ENCODE results near the gene PPP1R1B.

PPP1R1B gene

DNA sequence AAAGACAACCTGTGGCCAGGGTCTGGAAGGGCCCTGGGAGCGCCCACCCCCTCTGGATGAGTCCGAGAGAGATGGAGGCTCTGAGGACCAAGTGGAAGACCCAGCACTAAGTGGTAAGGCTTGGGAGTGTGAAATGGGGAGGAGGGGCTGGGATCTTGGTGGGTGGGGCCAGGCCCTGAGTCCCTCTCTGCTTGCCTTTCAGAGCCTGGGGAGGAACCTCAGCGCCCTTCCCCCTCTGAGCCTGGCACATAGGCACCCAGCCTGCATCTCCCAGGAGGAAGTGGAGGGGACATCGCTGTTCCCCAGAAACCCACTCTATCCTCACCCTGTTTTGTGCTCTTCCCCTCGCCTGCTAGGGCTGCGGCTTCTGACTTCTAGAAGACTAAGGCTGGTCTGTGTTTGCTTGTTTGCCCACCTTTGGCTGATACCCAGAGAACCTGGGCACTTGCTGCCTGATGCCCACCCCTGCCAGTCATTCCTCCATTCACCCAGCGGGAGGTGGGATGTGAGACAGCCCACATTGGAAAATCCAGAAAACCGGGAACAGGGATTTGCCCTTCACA is 8.9 kb downstream of the PPP1R1B start:
- DNase-seq, result no peak

DNA sequence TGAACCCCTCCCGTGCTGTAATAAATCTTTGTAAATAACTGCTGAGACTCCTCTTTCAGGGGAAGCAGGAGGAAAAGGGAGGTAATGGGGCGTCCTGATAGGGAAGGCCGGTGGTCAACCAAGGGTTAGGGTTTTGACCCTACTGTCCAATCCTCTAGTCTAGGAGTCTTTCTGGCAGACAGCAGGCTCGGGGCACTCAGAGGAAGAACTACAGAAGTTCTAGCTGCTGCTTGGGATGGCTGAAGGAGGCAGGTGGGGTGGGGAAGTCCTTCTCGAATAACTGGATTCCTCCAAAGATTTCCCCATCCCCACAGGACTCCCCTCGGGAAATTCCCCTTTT is 9.8 kb downstream of the PPP1R1B start:
- no peak for DNase-seq

DNA sequence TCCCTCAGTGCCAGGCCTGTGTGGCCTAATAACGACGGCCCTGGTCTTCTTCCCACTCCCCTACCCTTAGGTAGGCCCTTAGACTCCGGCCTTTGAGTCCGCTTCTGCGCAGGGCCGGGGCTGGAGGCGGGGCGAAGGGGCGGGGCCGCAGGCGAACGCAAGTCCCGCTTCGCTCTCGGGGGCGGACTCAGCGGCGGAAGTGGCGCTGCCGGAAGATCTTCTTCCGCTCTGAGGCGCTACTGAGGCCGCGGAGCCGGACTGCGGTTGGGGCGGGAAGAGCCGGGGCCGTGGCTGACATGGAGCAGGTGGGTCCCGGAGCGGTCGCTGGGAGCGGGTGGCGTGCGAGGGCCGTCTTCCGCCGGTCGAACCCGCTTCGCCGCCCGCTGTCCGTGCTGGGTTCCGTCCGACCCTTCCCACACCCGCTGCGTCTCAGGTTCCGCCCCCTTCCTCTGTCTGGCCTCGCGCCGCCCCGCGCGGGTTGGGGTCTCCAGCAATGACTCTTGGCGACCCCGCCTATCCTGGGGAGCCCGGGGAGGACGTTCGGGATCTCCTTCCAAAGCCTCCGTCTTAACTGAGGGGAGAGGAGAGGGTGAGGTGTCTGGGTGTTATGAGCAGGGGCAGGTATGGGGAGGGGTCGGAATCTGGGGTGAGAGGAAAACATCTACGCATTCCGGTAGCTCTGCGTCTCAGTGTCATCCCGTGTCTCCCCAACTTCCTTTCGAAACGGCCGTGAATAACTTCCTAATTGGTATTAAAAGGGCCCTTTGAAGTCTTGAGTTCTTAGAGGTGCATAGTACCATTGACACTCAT is 10.4 kb downstream of the PPP1R1B start, which contains the start of gene STARD3:
TSS of gene STARD3 (plus strand) at position 218 of the 810 bp plus-strand sequence. CDS start 16,388 bp downstream, outside the sequence.
- DNase-seq, result peak; percentile 77

DNA sequence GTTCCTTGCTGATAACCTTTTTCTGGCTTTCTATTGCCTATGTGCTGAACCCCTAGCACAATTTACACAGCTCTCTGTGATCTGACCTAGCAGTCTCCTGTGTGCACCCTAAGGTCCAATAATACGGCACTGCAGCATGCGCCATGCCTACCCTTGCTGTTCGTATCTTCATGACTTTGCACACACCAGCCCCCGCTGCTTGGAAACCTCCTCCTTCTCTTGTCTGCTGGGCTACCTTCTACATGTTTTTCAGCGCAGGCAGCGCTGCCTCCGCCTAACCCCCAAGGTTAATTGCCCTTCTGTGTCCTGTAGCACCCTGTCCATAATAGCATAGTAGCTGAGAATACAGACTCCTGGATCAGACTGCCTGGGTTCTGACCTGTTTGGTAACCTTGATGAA is 11.6 kb downstream of the PPP1R1B start:
- no peak for DNase-seq

DNA sequence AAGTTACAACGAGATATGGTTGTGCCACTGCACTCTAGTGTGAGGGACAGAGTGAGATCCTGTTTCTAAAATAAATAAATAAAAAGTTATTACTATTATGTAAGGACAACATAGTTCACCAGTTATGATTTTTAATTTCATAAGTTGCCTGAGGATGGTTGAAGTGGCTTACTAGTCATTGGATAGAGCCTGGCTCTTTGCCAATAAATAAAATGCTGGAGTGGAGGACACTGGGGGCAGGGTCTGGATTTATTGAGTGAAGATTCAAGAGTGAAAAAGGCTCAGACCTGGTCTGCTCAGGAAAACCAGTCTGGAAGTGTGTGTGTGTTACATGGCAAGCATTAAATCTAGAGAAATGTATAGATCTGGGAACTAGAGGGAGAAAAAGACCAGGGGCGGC is 12.3 kb downstream of the PPP1R1B start:
- DNase-seq, result no peak

DNA sequence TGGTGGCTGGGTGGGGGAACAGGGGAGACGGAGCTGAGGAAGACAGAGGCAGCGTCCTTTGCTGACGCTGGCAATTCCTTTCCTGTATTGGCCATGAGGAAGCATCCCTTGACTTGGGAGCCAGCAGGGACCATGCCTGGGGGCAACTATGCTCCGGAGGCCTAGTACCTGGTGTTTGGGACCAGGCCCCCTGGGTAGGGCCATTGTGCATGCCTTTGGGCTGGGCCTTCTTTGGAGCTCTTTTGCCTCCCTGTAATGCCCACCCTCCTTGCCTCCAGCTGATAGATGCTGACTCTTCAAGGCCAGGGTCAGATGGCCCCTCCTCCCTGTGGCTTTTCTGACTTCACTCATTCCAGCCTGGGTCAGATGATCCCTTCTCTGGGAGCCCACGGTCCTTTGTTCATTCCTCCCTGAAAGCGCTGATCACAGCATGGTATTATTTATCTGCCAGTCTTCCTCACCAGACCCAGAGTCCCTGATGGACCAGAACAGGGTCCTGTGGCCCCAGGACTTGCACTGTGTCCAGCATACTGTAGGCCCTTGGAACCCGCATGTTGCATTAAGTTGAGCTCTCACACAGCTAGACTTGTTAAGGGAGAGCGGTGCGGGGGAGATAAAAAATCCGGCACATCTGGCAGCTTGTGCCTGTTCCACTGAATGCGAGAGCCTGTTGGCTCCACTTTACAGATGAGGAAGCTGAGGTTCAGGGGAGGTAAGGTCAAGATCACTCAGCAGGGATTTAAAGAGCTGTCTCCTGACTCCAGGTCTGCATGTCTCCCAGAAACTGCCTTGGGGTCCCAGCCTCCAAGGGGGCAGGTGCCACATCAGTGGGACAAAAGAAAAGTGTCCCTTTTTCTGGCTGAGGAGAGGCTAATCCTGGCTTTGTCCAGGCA is 13.1 kb downstream of the PPP1R1B start:
- DNase-seq, result no peak

DNA sequence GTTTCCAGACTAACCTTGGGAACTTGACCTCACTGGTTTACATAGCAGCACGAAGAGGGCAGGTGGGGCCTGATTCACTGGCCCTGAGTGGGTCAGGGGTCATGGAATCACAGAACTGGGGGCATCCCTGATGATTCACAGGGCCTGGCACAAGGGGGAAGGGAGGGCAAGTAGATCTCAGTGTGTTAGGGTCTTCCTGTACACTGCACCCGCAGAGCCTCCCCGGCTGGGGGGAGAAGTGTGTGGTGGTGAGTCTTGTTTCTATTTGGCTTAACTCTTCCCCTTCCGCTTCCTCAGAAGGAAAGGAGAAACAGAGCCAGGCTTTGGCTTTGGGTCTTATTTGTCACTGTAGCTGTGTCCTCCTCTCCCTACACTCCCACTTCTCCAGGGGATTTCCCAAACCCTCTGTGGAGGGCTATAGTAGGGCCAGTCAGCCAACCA is 13.9 kb downstream of the PPP1R1B start:
- no peak for DNase-seq

DNA sequence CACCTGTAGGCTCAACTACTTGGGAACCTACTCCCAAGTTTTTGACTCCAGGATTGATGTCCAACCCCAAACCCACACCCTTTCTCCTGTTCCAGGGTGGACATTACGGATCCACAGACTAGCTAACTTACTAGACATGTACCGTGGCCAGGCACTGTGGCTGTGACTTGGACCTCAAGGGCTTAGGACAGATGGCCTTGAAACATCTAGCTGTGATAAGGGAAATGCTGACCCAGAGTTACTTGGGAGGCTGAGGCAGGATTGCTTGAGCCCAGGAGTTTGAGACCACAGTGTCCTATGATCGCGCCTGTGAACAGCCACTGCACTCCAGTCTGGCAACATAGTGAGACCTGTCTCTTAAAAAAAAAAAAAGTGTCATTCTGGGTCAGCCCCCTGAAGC is 14.3 kb downstream of the PPP1R1B start:
- no peak for DNase-seq

DNA sequence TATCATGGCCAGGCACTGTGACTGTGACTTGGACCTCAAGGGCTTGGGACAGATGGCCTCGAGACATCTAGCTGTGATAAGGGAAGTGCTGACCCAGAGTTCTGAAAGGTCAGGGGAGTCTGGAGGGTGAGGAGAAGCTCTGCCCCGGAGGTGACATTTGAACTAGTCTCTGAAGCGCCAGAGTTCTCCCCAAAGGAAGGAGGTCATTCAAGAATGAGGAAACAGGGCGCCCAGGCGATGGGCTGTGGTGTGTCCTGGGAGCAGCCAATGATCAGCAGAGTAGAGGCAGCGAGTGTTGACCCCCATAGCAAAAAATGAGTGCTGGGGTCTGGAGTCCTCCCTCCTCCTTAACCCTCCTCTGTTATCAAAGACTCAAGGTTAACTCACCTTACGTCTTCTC is 15.1 kb downstream of the PPP1R1B start:
- no peak for DNase-seq

DNA sequence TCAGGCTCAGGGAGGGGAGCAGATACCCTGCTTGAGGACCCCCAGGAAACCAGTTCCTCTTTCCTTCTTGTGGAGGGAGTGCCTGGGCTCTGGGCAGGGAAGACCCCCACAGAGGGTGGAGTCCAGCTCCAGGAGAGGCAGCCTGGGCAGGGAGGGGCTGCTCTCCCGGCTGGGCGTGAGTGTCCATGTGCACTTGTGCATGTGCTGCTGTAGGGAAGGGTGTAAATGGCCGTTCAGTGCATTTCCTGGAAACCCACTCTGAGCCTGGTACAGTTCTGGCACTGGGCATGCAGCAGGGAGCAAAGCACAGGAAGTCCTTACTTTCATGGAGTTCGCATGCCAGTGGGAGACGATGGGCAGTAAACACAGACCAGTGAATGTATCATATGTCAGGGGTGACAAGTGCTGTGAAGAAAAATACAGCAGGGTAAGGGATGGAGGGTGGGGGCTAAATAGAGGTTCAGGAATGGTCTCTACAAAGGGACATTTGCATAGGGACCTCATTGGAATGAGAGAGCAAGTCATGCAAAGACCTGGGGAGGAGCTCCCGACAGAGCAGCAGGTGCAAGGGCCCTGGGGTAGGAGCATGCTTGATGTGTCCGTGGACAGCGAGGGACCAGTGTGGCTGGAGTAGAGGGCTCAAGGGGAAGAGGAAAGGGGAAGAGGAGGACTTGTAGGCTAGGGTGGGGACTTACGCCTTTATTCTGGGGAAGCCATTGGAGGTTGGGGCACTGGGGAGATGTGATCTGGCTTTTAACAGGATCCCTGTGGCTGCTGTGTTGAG is 15.7 kb downstream of the PPP1R1B start:
- no peak for DNase-seq

DNA sequence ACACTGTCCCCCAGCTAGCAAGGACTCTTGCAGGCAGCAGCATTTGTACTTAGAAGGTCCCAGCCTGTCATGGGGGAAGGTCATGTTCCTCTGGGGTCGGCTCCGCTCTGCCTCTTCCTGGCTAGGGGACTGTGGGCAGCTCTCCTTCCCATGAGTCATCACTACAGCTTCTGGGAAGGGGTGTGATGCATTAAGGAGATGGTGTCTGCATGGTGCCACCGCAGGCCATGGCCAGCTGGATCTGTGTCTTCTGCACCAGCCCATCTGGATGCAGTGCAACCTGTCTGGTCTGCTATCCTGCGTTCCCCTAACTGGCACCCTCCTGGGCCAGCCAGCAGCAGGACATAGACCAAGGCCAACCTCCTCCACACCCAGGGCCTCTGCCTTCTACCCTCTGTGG is 16.5 kb downstream of the PPP1R1B start:
- DNase-seq, result no peak

DNA sequence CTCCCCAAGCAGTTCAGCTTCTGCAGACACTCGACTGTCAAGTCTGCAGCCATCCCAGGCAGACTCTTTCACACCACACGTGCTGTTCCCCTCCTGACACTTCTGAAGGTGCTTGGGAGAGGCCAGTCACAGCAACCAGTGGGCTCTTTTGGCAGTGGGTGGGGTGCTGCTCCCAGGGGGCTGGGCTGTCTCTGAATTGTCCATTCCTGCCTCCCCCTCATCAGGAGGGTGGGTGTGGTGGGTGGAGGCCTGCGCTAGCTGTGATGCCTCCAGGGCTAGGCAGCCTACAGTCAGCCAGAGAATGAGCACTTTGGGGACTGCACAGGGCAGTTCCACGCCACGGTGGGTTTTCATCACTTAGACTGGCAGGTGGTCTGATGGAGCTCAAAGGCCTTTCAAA is 20.5 kb downstream of the PPP1R1B start:
- DNase-seq, result no peak

DNA sequence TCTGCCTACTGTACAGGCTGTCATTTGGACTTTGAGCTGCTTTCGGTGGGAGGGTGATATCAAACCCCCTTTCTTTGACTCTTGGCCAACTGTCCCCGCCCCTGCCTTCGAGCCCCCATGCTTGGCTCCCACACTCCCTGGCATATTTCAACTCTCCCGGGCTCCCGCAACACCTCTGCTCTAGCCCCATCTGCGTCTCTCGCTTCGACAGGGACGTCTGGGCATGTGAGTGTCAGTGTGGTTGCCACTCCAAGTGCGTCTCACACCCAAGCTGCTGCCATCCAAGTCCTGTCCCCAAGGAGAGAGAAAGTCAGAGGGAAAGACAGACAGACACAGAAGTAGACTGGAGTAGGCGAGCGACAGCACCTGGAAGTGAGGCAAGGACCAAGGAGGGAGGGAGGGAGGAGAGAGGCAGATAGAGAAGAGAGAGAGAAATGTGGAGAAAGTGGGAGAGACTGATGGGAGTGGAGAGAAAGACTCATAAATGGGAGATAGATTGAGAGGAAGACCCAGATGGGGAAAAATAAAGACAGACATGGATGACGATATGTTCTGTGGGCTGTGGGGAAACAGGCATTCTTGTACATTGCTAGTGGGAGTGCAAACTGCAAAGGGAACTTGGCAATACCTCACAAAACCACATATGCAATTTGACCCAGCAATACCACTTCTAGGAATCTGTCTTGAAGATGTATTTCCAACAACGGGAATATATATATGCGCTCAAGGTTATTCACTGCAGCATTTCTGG is 22.0 kb downstream of the PPP1R1B start:
- DNase-seq, result no peak

DNA sequence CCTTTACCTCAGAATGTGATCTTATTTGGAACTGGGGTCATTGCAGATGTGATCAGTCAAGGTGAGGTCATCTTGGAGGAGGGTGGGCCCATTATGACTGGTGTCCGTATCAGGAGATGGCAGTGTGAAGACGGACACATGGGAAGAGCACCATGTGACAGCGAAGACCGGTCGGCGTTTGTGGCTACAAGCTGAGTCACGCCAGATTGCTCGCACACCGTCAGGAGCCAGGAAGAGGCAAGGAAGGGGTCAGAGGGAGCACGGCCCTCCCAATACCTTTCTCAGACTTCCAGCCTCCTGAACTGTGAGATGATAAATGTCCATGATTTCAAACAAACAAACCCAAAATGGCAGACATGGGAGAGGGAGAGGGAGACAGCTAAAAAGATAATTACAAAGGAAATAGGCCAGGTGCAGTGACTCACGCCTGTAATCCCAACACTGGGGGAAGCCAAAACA is 23.4 kb downstream of the PPP1R1B start:
- no peak for DNase-seq

DNA sequence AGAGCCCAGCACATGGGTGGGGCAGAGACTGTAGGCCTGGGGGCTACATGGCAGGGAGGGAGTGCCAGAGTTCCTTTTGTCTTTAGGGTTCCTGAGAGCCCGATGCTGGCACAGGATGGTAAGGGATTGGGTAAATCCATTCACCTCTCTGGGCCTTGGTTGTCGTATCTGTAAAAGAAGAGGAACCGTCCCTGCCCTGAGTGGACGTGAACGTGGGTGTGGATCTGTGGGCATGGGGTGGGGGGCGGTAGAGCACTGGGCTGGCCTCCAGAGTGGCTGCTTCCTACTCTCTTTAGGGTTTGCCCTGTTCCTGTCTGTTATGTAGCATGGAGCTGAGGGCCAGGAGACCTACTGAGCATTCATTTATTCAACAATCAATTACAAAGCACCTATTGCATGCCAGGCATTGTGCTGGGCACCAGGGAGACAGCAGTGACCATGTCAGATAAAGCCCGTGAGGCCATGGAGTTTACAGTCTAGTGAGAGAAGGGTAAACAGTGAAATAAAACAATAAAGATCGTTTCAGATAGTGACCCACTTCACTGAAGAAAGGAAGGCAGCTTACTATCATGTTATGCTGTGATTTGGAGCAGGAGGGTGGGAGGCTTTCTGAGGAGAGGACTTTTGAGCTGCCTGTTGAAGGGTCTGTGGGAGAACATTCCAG is 25.3 kb downstream of the PPP1R1B start:
- no peak for DNase-seq

DNA sequence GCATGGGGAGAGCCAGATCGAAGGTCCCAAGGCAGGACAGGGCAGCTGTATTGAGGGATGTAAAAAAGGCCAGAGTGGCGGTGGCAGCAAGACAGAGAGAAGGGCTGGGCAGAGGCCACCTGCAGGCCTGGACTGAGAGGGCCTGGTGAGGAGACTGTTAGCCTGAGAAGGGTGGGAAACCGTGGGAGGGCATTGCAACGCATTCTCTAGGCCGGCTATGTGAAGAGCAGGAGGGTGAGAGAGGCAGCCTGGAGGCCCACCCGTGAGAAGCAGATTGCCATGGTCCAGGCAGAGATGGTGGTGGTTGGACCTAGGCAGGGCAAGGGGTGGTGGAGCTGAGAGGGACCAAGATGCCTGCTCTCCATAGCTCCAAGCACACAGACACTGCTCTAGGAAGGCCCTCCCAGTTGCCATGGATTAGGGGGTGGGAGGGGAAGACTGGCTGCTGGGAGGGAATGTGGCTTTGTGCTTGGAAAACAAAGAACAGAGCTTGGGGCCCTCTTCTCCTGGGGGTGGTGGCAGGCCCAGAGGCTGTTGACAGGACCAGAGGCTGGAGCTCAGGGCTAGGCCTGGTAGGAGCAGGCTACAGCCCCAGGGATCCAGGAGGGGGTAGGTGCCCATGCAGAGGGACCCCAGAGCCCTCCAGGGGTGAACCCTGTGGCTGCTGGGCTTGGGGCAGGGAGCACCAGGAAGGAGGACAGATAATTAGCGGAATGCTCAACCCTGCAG is 26.0 kb downstream of the PPP1R1B start:
- DNase-seq, result no peak

DNA sequence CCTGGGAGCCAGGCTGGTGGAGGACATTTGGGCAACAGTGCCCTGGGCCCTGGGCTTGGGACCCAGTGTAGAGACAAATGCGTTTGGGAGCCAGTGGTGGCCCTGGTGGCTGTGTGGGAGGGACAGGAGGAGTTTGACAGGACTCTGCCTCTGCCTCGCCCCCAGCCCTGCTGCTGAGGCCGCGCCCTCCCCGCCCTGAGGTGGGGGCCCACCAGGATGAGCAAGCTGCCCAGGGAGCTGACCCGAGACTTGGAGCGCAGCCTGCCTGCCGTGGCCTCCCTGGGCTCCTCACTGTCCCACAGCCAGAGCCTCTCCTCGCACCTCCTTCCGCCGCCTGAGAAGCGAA is 26.5 kb downstream of the PPP1R1B start:
- no peak for DNase-seq

DNA sequence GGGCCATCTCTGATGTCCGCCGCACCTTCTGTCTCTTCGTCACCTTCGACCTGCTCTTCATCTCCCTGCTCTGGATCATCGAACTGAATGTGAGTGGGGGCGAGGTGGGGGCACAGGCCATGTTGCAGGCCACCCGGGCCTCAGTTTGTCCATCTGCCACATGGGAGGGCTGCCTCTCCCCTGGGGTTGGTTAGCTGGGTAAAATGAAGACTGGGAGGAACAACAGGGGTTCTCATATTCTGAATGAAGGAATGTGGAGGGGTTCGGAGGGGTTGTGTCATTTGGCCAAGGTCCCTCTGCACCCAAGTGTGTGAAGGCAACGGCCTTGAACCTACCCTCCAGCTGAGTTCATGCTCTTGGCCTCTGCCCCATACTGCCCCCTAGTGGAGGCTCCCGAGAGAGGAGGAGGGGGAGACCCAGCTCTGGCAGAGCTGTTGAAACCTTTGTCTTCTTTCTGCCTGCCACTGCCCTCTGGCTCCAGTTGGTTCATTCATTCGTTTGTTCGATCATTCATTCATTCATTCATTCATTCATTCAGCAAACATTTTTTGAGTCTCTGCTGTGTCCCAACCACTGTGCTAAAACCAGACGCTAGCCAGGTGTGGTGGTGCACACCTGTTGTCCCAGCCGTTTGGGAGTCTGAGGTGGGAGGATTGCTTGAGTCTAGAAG is 27.0 kb downstream of the PPP1R1B start:
- no peak for DNase-seq

DNA sequence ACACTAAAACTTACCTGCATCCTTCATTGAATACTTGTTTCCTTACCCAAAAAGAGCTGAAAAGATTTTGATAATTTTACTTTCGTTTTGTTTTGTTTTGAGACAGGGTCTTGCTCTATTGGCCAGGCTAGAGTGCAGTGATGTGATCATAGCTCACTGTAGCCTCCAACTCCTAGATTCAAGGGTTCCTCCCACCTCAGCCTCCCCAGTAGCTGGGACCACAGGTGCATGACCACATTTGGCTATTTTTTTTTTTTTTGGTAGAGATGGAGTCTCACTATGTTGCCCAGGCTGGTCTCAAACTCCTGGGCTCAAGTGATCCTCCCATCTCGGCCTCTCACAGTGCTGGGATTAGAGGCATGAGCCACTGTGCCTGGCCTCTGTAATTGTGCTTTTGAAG is 28.4 kb downstream of the PPP1R1B start:
- no peak for DNase-seq

DNA sequence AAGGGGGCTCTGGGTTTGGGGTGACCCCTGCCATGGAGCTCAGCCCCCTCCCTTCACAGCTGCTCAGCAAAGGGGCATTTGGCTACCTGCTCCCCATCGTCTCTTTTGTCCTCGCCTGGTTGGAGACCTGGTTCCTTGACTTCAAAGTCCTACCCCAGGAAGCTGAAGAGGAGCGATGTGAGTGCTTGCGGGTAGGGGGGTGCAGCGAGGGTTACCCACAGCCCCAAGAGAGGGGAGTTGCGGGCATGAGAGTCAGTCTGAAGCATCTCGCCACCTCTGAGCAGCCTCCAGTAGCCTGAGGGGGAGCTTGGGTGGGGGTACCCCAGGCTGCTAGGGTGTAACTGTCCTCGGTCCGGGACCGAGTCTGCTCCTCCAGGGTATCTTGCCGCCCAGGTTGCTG is 31.6 kb downstream of the PPP1R1B start:
- no peak for DNase-seq

All from NCI-H1105 (cell line).